Measurements from ENCODE around the gene SAMD1.

The SAMD1 gene

DNA sequence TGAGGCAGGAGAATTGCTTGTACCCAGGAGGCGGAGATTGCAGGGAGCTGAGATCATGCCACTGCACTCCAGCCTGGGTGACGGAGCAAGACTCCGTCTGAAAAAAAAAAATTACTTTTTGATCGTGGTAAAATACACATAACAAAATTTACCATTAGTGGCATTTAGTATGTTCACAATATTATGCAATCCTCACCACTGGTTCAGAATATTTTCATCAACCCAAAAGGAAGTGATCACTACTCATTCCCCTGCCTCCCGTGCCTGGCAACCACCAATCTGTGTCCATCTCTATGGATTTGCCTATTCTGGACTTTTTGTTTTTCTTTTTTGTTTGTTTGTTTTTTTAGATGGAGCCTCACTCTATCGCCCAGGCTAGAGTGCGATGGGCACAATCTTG is 27.4 kb downstream of the SAMD1 start:
- TF ChIP-seq ZFX (IDR thresholded peaks at IDR 0.05), result no peak
- TF ChIP-seq, protein P1, sequence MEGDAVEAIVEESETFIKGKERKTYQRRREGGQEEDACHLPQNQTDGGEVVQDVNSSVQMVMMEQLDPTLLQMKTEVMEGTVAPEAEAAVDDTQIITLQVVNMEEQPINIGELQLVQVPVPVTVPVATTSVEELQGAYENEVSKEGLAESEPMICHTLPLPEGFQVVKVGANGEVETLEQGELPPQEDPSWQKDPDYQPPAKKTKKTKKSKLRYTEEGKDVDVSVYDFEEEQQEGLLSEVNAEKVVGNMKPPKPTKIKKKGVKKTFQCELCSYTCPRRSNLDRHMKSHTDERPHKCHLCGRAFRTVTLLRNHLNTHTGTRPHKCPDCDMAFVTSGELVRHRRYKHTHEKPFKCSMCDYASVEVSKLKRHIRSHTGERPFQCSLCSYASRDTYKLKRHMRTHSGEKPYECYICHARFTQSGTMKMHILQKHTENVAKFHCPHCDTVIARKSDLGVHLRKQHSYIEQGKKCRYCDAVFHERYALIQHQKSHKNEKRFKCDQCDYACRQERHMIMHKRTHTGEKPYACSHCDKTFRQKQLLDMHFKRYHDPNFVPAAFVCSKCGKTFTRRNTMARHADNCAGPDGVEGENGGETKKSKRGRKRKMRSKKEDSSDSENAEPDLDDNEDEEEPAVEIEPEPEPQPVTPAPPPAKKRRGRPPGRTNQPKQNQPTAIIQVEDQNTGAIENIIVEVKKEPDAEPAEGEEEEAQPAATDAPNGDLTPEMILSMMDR (conservative IDR thresholded peaks at IDR 0.05), result no peak
- H3K27ac ChIP-seq, result no peak overlapping the region

DNA sequence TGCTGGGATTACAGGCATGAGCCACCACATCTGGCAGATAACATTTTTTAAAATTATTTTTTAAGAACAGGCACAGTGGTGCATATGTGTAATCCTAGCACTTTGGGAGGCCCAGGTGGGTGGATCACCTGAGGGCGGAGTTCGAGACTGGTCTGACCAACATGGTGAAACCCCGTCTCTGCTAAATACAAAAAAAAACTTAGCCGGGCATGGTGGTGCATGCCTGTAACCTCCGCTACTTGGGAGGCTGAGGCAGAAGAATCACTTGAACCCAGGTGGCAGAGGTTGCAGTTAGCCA is 28.0 kb downstream of the SAMD1 start:
- H3K27ac ChIP-seq, result no peak overlapping the region
- TF ChIP-seq ZFX (IDR thresholded peaks at IDR 0.05), result no peak
- TF ChIP-seq, protein P1 (conservative IDR thresholded peaks at IDR 0.05), result no peak

DNA sequence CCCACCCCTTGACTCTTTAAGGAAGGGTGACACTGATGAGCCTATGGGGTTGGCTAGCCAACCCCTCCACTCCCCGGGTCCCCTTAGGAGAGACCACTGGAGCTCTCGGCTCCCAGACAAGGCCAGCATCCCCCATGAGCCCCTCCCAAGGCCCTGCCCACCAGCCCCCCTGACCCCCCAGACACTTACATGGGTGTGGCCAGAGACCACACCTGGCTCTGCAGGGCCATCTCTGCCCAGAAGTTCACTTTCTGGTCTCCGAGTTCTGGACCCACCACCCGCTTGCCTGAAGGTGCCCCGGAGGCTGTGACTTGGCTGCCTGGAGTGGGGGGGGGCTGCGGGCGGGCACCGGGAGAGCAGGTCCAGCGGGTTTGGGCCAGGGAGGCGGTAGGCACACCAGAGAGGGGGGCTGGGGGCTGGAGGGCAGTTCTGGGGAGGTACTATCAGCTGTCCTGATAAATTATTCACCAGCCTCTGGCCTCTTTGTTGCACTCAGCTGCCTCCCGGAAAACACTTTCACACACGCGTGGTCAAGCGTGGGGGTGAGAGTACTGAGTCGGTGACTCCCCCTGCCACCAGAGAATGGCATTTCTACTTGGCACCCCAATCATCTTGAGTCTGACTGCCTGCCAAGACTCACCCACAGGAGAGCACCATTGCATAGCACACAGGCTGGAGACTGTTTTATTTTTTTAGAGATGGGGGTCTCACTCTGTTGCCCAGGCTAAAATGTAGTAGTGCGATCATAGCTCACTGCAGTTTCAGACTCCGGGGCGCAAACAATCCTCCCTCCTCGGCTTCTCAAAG is 28.6 kb downstream of the SAMD1 start, which contains the start of gene PALM3:
Gene PALM3 (minus strand): TSS at position 326 of the 807 bp plus-strand sequence. CDS start 96 bp downstream, at position 230.
- no peak for TF ChIP-seq ZFX (IDR thresholded peaks at IDR 0.05)
- TF ChIP-seq, protein P1 (conservative IDR thresholded peaks at IDR 0.05), result no peak
- no peak within 1 kb of the TSS for H3K27ac ChIP-seq

DNA sequence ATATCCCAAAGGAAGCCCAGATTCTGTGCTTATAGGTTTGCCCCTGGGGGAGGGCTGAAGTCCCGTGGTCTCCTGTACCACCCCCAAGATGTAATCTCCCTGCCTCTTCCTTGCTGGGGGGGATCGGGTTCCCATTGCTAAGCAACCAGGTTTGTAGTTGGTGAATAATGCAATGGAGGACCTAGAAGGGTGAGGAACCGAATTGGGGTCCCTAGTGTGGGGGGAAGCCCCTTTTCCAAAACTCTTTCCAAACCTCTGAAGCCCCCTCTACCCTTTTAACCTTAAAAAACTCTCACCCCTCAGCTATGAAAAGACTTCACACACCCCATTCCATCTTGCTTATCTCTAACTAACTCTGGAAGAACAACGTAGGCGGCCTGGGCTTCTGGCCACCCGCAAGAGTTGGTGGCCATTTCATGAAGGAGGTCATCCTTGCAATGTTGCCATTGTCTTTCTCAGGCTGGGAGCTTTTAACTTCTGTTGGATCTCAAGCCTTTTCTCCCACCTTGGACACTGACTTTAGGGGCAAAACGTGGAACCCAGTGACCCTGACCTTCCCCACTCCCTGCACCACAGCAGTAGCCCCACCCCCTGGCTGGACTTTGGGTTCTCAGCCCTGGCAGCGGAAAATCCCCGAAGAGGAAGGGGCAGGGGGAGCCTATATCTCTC is 29.3 kb downstream of the SAMD1 start:
- TF ChIP-seq ZFX (IDR thresholded peaks at IDR 0.05), result no peak
- TF ChIP-seq, protein P1 (conservative IDR thresholded peaks at IDR 0.05), result no peak
- H3K27ac ChIP-seq, result no peak overlapping the region

DNA sequence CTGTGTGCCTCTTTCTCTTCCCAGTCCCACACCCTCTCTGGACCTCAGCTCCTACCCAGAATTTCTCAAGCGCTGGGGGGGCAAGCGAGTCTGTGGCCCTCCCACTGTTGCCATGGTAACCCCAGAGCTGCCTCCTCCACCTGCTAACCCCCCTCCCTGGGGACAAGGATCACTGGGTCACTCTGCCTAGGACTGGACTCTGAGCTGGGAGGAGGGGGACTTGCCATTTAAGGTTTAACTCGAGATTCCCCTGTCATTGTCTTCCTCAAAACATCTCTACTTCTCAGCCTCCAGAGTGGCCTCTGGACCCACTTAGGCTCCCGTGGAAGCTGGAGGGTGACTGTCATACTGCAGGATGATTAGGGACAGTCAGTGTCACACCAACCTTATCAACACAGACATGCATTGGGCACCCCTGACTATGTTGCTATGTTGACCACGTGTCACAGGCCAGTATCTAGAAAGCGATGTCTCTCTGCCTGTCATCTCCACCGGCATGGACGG is 30.8 kb downstream of the SAMD1 start:
- no peak overlapping the region for H3K27ac ChIP-seq
- TF ChIP-seq, protein P1 (conservative IDR thresholded peaks at IDR 0.05), result no peak
- TF ChIP-seq ZFX (IDR thresholded peaks at IDR 0.05), result no peak

DNA sequence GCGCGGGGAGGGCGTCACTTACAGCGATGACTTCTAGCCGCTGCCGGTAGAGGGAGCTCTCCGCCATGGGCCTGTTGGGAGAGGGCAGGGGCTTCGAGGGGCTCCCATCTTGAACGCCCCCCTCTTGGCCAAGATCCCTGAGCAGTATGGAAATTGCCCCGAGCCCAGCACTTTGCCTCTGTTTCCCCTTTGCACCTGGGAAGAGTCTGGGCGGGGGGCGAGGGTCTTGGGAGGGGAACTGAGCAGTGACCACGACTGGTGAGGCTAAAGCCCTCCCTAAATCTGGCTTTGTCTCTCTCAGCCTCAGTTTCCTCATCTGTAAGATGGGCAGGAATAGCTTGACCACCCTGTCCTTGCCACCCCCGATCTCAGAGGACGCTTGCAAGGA is 31.5 kb downstream of the SAMD1 start:
- H3K27ac ChIP-seq, result no peak overlapping the region
- TF ChIP-seq, protein P1 (conservative IDR thresholded peaks at IDR 0.05), result peak; percentile 80
- TF ChIP-seq ZFX (IDR thresholded peaks at IDR 0.05), result no peak

Data from C4-2B (cell line).